ENCODE measurements around the gene ZSWIM7.

ZSWIM7 gene

GRCh38 chr17:15931394-15931793 lies 68.1 kb downstream of the ZSWIM7 start:
- DNase-seq (ENCODE audit: low read depth in 2 of 2): no peak

DNA sequence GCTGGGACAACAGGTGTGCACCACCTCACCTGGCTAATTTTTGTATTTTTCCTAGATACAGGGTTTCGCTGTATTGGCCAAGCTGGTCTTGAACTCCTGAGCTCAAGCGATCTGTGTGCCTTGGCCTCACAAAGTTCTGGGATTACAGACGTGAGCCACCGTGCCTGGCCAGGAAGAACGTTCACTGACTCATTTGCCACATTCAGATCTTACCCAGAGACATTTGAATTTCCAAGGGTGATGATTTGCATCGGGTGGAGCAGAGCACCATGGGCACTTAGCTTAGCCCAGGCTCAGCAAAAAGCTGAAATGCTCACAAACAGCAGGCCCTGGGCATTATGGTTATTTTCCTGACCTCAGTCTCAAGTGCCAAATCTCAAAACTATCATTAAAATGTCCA lies 69.1 kb downstream of the ZSWIM7 start:
- no peak for DNase-seq (ENCODE audit: low read depth in 2 of 2)

- DNase-seq (ENCODE audit: low read depth in 2 of 2): no peak
Measured at GRCh38 chr17:15929941-15930340, 69.6 kb downstream of the ZSWIM7 start.

DNA sequence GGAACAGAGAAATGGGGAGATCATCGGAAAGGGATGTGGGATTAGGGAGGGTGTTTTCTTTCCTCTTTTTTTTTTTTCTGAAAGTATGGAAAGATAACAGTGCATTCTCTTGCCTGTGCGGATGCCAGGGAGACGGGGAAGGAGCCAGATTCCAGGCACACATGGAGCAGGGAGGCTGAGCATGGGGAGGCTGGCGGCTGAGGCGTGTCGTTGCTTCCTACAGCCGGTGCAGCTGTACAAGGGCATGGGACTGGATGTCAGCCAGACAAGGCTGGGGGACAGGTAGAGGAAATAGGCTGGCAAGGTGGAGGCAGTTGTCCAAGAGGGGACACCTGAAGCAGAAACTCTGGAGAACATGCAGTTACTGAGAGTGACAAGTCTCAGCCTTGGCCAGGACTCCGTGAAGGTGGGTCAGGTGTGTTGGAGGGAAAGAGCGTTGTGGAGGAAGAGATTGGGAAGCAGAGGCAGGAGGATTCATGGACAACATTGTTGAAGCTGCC lies 71.2 kb downstream of the ZSWIM7 start:
- no peak for DNase-seq (ENCODE audit: low read depth in 2 of 2)

Data from stimulated activated CD8-positive, alpha-beta memory T cell treated with anti-CD3 and anti-CD28 coated beads, Interleukin-7, amount 100 ng/mL, for 1 hour (primary cell).